HG03520 (cell line): ENCODE data around the gene TNS4.

Experiments used
- ATAC-seq: cut with Tn5 transposase; IDR thresholded peaks from one replicate; pipeline ENCODE4 v1.9.1; 2021; ENCODE audit warnings: mild to moderate bottlenecking, moderate library complexity; ENCODE audit not compliant: unreplicated experiment

TNS4 gene

DNA sequence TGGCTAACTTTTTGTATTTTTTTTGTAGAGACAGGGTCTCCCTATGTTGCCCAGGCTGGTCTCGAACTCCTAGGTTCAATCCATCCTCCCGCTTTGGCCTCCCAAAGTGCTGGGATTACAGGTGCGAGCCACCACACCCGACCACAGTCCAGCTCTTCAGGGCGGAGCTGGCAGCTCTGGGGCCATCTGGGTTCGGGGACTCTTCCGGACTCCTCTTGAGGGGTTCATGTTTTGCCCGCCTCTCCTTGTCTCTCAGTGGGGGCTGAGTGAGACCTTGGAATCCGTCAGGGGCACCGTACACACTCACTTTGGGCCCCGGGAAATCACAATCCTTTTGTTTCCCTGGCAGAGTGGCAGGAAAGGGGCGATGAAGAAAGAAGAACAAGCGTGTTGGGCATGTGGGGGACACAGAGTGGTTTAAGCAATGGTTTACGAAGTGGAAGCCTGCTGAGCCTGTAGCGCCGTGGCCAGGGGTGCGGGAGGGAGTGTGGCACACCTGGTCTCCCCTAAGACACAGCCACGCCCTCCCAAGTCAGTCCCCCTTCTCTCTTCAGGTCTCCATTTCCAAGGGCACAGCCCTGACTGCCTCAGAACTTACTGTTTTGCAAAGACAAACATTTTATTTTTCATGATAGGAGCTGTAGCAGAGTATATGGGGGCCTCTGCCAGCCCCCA lies 26.1 kb downstream of the TNS4 start:
- ATAC-seq = no peak

DNA sequence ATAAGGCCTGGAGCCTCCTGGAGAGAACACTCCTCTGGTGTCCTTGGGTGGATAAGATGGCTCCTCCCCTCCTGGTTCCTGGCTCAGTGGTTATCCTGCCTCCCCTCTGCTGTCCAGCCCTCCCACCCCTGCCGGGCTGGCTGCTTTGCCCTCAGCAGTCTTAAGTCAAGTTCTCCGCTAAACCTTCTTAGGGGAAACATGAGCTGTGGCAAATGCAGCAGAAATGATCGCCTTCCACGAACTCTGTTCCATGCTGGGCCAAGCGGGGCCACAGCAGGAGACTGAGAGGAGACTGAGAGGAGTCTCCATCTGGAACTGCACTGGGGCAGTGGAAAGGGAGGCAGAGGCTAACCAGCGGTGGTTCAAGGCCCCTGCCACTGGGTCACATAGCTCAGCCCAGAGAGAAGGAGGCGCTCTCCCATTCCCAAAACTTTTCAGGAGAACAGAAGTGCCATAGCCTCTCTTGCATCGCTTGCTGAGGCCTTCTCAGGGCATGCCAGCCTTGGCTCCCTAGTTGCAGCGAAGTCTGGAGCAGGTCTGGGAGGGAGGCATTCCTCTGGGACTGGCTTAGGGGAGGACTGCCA lies 26.9 kb downstream of the TNS4 start:
- ATAC-seq = no peak

DNA sequence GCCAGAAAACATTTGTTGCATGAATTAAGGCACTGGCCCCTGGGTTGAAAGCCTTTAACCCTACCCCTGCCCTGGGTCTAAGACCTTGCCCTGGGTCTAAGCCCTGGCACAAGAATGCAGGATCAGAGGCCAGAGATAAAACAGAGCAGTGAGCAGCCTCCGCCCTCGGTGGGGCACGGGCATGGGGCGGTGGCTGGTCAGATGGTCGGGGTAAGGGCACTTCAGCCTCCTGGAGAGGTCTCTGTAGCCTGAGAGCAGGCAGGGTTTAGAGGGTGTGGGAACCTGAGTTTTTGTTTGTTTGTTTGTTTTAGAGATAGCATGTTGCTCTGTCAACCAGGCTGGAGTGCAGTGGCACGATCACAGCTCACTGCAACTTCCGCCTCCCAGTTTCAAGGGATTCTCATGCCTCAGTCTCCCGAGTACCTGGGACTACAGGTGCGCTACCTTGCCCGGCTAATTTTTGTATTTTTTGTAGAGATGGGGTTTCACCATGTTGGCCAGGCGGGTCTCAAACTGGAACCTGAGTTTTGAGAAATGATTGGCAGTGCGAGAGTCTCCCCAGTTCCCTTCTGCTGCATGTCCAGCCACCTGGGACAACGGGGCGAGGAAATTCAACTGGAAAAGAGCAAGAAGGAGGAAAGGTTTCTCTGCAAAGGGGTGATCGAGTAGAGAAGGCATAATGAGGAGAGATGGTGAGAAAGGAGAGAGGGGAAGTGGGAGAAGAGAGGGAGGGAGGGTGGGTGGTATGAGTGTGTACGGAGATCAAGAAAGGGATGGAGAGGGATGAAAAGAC lies 27.7 kb downstream of the TNS4 start:
- ATAC-seq = no peak

- ATAC-seq = no peak
Measured at GRCh38 chr17:40472733-40473452, 28.5 kb downstream of the TNS4 start.

GRCh38 chr17:40471846-40472732 lies 29.3 kb downstream of the TNS4 start:
- no peak for ATAC-seq

- no peak for ATAC-seq
Measured at GRCh38 chr17:40470932-40471828, 30.2 kb downstream of the TNS4 start.

- no peak for ATAC-seq
Measured at GRCh38 chr17:40469805-40470675, 31.4 kb downstream of the TNS4 start.

DNA sequence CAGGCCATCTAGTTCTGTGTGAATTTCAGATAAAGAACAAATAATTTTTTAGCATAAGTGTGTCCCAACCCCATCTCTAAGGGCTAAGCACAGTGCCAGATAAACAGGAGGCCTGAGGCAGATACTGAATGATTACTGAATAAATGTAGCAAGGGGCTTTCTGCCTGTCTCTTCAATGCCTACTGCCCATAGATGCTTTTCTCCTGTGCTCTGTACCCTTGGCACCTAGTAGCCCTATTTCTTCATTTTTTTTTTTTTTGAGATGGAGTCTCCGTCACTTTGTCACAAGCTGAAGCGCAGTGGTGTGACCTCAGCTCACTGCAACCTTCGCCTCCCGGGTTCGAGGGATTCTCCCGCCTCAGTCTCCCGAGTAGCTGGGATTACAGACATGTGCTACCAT lies 32.9 kb downstream of the TNS4 start:
- no peak for ATAC-seq

- ATAC-seq = no peak
Measured at GRCh38 chr17:40467281-40467867, 34.0 kb downstream of the TNS4 start.

- no peak for ATAC-seq
Measured at GRCh38 chr17:40466298-40466971, 35.0 kb downstream of the TNS4 start.

DNA sequence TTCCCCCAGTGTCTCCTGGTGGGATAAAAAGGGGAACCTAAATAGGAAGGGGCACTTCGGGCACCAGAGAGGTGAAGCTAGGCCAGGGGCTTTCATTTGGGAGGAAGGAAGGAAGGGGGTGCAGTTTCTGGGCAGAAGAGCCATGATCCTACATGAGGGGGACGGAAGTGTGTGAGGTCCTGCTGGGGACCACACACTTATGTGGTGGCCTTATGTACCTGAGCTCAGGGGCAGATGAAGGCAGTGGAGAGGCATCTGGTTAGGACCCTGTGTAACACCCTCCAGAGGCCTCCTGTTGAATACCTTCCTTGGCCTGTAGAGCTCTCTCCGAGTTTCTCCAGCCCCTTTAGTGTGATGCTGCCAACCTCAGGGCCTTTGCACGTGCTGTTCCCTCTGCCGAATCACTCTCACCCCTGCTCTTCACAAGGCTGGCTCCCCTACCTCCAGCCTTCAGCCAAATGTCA lies 37.0 kb downstream of the TNS4 start:
- no peak for ATAC-seq

DNA sequence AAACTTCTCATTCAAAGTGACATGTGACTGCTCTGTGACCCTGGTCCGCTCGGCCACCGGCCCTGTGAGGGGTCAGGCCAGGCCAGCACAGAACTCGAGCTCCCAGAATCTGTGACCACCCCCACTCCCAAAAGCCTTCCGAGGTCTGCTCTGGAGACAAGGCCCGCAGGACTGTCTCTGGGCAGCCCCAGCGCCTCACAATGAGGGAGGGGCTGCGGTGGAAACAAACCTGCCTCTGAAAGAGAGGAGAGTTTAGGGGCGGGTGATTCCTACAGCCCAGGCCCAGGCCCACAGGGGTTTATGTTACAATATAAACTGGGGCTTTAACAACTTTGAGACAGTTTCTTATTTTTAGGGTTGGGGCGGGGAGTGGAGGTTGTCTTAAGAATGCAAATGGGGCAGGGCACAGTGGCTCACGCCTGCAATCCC lies 38.3 kb downstream of the TNS4 start:
- ATAC-seq = no peak

DNA sequence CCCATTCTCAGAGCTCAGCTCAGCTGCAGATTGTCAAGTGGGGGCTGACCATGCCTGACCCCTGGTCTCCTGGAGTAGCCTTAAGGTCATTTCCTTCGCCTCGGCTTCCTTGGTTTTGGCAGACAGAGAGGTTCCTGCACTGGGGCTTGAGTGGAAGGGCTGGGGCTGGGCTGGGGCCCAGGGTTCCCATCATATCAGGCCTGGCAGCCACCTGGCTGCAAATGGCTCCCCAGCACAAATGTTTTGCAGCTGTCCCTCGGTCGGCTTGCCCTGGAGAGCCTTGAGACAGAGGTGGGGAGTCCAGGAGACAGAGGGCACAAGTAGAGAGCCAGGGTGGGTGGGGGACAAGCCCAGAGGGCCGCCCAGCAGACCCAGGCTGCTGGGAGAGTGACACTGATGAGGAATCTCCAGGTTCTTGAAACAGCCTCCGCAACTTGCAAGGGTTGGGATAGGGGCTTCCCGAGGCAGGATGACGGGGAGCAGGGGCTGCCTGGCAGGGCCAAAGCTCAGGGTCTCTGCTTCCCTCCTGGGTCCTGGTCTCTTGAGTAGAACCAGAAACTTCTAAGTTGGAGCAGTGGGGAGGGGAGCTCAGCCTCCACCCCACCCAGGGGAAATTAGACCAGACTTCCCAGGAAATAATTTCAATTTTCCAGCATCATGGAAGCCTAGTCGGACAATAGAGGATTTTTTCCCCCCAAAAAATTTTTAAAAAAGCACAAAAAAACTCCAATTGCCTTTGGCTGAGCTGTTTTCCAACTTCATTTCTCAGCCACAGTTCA lies 38.9 kb downstream of the TNS4 start:
- ATAC-seq = no peak

DNA sequence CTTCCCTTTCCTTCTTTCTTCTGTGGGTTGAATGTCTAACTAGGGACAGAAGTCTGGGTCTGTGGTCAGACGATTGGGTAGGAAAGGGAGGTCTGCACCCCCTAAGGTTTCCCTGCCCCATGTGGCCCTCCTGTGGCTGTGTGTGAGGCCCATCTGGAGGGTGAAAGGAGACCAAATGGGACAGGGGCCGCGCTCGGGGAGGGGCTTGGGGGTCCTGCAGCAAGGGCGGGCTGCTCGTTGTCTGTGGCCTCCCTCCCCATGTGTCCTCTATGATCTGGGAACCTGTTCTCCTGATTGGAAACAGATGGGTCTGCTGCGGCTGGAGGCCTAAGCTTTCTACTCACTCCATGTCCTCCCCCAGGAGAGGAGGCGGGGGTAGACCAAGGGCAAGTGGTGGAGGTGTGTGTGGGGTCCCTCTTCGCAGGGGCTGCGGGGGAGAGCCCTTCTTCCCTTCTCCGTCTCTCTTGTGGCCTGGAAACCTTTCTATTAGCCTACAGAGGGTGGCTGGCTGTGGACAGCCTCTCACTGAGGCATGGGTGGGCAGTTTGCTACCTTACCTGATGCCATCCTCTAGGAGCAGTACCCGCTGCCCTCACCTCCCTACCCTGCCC lies 39.6 kb downstream of the TNS4 start:
- ATAC-seq = no peak

DNA sequence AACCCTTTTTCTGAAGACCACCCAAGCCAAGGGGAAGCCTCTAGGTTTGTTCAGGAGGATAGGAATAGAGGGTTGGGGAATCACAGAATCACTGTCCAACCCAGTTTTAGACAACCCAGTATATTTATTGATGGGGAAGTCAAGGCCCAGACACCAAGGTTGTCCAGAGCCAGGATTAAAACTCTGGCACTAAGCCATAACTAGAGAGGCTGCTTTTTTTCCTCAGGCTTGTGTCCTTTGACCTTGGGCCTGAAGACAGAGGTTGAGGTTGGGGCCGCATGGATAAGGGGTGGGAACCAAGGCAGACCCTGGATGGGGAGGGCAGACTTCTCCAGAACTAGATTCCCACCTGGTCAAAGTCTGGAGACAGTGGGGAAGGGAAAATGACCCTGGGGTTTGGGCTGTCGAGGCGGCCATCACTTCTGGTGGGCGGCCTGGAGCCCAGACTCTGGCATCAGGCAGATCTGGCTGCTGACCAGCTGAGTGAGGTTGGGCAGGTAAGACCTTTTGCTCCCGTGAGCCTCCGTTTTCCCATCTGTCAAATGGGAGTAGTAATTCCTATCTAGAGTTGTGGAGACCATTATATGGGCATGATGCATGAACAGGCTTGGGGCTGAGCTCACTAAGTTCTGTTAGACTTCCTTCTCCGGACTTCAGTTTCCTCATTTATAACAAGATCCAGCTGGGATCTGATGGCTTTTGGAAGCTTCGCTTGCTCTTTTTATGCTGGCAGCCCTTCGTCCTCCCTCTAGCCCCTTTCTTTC lies 40.3 kb downstream of the TNS4 start:
- ATAC-seq = no peak

DNA sequence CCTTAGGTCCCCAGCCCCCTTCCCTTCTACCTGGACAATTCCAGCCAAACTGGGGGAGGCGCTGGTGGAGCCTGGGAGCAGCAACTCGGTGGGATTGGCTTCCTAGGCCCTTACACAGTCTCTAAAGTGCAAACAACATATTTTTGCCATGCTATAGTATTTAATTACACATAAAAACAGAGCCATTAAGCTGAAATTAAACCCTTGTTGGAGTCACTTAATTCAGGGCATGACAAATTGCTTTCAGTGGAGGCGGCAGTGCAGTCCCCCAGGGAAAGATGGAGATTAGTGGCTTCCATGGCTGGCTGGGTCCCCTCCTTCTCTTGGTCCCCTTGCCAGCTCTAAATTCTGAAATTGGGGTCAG lies 40.8 kb downstream of the TNS4 start:
- ATAC-seq = no peak
